ENCODE measurements around the gene IQCC.

DNA sequence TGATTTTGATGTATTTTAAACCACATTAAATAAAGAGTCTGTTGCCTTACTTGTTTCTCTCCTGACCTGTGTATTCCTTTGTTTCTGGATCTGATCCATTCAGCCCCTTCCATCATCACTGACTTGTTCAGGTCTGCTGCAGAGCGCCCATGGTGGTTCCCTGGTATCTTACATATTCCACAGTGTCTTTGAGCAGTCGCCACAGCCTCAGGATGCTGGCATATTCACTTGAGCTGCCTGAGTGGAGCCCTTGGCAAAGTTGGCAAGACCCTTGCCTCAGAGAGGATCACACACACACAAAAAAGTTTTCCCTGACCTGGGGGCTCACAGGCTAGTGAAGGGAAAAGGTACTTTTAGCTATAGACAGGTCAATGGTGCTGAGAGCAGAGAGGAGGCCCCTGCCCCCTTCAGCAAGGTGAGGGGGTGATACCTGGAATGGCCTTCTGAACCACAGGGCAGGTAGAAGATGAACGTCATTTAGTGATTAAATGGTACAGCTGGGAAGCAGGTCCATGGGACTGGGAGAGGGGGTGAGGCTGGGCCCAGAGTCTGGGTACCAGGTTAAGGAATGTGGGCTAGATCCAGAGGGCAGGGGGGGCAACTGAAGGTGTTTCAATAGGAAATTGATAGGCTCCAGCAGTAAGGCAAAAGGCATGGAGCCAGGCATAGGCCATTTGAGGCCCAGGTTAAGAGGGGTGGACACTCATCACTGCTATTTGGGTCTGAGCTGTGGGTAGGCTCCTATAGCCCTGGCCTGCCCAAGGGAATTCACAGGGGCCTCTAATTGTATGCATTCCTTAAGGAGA, 7.0 kb upstream of the IQCC start:
- TF ChIP-seq, protein P1, sequence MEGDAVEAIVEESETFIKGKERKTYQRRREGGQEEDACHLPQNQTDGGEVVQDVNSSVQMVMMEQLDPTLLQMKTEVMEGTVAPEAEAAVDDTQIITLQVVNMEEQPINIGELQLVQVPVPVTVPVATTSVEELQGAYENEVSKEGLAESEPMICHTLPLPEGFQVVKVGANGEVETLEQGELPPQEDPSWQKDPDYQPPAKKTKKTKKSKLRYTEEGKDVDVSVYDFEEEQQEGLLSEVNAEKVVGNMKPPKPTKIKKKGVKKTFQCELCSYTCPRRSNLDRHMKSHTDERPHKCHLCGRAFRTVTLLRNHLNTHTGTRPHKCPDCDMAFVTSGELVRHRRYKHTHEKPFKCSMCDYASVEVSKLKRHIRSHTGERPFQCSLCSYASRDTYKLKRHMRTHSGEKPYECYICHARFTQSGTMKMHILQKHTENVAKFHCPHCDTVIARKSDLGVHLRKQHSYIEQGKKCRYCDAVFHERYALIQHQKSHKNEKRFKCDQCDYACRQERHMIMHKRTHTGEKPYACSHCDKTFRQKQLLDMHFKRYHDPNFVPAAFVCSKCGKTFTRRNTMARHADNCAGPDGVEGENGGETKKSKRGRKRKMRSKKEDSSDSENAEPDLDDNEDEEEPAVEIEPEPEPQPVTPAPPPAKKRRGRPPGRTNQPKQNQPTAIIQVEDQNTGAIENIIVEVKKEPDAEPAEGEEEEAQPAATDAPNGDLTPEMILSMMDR (conservative IDR thresholded peaks at IDR 0.05 in 1 of 2, IDR thresholded peaks at IDR 0.05 in 1 of 2; ENCODE audit: low read depth in 1 of 2, low read length in 2 of 2), result no peak
- TF ChIP-seq EZH2 (IDR thresholded peaks at IDR 0.05; ENCODE audit: low read length, missing control alignments), result no peak

Data from fibroblast of lung (primary cell).